Retinal pigment epithelial cell (primary cell): Measurements from ENCODE around the gene FLT4.
"Not testable (repeated sequence)": the region's sequence is repeated elsewhere in the genome, so short reads cannot be mapped to it uniquely, and the experiment has no call there.

Experiments
- DNase-seq: peaks from one replicate; pipeline ENCODE4 v3.0.0-alpha.2; 2010; ENCODE audit warnings: low read depth
- H3K4me3 ChIP-seq: 2 replicates; pipeline ENCODE4 v1.5.1; 2011; ENCODE audit warnings: mild to moderate bottlenecking, low read length, control low read depth, moderate library complexity
- CTCF ChIP-seq: conservative IDR thresholded peaks from 2 replicates; pipeline ENCODE4 v1.5.1; 2011; ENCODE audit warnings: low read depth, low read length, control low read depth, inconsistent platforms

FLT4 gene

GRCh38 chr5:180689071-180689694 is 39.8 kb upstream of the FLT4 start:
- no peak overlapping the region for H3K4me3 ChIP-seq
- DNase-seq, result no peak
- TF ChIP-seq CTCF, result no peak

GRCh38 chr5:180688330-180689070 is 39.1 kb upstream of the FLT4 start:
- DNase-seq, result no peak
- no peak overlapping the region for H3K4me3 ChIP-seq
- no peak for TF ChIP-seq CTCF

DNA sequence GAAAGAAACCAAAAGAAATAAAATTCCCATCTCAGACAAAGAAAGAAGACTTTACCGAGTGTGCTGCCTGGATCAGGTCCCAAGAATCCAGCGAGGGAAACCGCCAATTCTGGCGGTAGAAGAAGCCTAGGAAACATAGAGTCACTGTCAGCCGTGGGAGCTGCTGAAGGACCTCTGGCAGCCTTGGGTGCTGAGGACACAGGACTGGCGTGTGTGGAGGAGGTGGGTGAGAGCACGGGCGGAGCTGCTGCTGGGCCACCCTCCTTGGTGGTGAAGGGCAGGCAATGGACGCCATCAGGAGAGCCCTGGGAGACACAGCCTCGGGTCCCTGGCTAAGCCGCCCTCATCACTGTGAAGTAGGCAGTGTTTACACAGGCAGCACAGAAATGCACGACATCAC is 37.4 kb upstream of the FLT4 start:
- H3K4me3 ChIP-seq, DNase-seq: not testable (repeated sequence)

- DNase-seq, result no peak
- no peak for TF ChIP-seq CTCF
- no peak overlapping the region for H3K4me3 ChIP-seq
These were observed 35.3 kb upstream of the FLT4 start for GRCh38 chr5:180684623-180685161.

DNA sequence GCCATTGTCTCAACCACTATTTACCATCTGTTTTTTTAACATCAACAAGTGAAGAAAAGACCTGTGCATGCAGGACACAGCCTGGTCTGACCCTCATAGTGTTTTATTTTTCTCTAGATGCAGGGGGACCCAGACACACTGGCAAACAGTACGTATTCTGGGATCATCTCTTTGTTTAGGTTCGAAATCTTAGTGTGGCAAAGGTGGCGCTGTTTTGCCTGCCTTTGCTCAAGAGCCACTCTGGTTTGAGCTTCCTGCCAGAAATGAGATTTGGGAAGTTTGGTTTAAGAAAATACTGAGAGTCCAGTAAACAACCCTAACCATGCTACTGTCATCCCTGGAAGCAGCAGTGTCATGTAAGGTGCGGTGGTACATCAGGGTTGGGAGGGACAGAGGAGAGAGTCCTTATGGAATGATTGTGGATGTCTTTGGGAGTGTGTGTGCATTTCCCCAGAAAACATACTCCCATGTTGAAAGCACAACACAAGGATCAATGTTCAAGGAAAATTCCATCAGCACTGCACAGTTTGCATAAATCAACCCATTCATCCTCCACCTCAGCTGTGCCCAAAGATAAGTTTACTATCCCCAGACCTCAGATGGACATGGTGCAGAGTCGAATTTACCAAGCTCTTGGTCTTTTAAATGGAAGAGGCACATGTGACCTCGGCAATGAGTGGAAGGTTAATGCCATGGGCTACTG is 34.0 kb upstream of the FLT4 start:
- no peak for DNase-seq
- H3K4me3 ChIP-seq, result no peak overlapping the region
- TF ChIP-seq CTCF, result no peak

GRCh38 chr5:180682560-180682959 is 33.2 kb upstream of the FLT4 start:
- H3K4me3 ChIP-seq, result no peak overlapping the region
- no peak for DNase-seq
- TF ChIP-seq CTCF, result no peak

- DNase-seq, H3K4me3 ChIP-seq: not testable (repeated sequence)
These were observed 32.6 kb upstream of the FLT4 start for GRCh38 chr5:180682008-180682407.

DNA sequence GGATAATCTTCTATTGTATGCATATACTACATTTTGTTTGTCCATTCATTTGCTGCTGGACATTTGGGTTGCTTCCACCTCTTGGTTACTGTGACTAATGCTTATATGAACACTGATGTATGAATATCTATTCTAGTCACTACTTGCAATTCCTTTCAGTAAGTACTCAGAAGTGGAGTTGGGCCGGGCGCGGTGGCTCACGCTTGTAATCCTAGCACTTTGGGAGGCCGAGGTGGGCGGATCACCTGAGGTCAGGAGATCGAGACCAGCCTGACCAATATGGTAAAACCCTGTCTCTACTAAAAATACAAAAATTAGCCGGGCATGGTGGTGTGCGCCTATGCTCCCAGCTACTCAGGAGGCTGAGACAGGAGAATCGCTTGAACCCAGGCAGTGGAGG is 28.9 kb upstream of the FLT4 start:
- H3K4me3 ChIP-seq, DNase-seq: not testable (repeated sequence)
